GM13977 (cell line): ENCODE data around the gene MCM3AP.
A peak's percentile ranks its signal among the peaks of the same experiment; 100 is the strongest.

Experiments
- DNase-seq: peaks from one replicate; pipeline ENCODE4 v3.0.0; 2012; ENCODE audit warnings: low spot score
- in situ Hi-C: fragments of 300-500 bp; cut with MboI; formaldehyde crosslinking; loops from one replicate; pipeline ENCODE4 v1.12.0; 2022; ENCODE audit warnings: low sequenced_read_pairs, low pct_unique_long_range_greater_than_20kb, mixed read lengths, inconsistent platforms; ENCODE audit not compliant: unreplicated experiment
- TF ChIP-seq, protein P1 (sequence below): IDR thresholded peaks from 2 replicates; pipeline ENCODE4 v1.5.1; 2012; ENCODE audit warnings: mild to moderate bottlenecking, control low read depth; ENCODE audit not compliant: insufficient read depth; ENCODE audit errors: extremely low read depth, missing control alignments

The MCM3AP gene

DNA sequence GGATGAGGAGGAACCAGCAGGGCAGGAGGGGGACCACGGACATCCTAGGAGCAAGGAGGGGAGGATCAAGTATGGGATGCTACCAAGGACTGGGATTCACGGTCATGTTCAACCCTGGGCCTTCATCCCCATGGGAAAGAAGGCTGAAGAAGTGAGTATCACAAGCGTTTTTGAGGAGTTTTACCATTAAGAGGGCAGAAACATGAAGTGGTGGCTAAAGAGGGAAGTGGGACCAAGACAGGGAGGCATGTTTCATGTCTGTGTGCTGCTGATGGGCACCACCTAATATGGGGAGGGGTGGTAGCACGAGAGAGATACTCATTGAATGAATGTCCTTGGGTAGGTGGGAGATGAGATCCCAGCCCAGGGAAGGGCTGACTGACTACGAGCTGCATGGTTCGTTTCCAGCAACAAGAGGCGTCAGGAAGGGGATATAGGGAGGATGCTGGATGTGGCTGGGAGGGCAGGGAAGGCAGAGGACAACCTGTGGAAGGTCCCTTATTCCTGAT, 45.5 kb downstream of the MCM3AP start:
- in situ Hi-C loops, result no loop called here
- no peak for DNase-seq
- TF ChIP-seq, protein P1, sequence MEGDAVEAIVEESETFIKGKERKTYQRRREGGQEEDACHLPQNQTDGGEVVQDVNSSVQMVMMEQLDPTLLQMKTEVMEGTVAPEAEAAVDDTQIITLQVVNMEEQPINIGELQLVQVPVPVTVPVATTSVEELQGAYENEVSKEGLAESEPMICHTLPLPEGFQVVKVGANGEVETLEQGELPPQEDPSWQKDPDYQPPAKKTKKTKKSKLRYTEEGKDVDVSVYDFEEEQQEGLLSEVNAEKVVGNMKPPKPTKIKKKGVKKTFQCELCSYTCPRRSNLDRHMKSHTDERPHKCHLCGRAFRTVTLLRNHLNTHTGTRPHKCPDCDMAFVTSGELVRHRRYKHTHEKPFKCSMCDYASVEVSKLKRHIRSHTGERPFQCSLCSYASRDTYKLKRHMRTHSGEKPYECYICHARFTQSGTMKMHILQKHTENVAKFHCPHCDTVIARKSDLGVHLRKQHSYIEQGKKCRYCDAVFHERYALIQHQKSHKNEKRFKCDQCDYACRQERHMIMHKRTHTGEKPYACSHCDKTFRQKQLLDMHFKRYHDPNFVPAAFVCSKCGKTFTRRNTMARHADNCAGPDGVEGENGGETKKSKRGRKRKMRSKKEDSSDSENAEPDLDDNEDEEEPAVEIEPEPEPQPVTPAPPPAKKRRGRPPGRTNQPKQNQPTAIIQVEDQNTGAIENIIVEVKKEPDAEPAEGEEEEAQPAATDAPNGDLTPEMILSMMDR, result no peak

DNA sequence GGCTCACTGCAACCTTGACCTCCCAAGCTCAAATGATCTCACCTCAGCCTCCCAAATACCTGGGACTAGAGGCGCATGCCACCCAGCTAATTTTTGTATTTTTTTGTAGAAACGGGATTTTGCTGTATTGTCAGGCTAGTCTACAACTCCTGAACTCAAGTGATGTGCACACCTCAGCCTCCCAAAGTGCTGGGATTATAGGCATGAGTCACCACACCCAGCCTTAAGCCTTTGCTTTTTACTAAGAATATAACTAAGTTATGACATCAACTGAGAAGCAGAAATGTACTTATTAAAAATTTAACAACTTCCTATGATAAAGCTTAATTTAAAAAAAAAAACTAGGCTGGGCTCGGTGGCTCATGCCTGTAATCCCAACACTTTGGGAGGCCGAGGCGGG, 47.9 kb downstream of the MCM3AP start:
- TF ChIP-seq, protein P1, result no peak
- in situ Hi-C loops, result no loop called here
- DNase-seq, result no peak

DNA sequence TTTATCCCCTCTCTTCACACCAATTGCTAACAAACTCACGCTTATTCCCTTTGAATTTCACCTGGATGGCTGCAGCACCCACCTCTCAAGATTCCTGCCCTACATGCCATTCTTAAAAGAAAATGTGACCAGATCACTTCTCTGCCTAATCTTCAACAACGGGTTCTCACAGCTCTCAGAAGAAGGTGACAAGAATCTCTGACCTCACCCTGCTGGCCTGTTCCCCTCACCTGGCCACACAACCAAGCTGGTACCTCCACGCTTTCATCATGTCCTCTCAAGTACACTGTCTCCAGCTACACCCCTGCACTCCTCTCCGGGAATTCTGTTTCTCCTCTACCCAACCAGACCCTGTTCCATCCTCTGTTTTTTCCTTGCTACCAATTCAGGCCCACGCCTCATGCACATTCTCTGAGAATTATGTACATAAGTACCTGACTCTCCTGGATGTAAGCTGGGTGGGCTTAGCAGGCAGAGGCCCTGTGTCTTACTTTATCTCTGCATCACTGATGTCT, 50.9 kb downstream of the MCM3AP start:
- TF ChIP-seq, protein P1, result no peak
- no peak for DNase-seq
- in situ Hi-C loops, result no loop called here

DNA sequence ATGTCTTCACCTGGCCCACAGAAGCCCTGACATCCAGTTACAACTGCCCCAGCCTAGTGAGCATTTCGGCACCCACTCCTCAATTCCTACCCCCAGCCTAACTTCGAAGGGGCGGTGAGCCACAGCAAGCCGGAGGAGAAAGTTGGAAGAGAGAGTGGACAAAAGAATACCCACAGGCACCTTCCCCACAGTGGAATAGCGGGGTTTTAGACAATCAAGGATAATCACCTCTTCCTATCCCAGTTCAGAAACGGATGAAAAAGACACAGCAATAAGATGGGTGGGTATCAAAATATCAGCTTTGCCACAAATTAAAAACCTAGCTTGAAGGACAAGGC, 55.5 kb downstream of the MCM3AP start:
- TF ChIP-seq, protein P1, result no peak
- in situ Hi-C loops, result no loop called here
- no peak for DNase-seq

DNA sequence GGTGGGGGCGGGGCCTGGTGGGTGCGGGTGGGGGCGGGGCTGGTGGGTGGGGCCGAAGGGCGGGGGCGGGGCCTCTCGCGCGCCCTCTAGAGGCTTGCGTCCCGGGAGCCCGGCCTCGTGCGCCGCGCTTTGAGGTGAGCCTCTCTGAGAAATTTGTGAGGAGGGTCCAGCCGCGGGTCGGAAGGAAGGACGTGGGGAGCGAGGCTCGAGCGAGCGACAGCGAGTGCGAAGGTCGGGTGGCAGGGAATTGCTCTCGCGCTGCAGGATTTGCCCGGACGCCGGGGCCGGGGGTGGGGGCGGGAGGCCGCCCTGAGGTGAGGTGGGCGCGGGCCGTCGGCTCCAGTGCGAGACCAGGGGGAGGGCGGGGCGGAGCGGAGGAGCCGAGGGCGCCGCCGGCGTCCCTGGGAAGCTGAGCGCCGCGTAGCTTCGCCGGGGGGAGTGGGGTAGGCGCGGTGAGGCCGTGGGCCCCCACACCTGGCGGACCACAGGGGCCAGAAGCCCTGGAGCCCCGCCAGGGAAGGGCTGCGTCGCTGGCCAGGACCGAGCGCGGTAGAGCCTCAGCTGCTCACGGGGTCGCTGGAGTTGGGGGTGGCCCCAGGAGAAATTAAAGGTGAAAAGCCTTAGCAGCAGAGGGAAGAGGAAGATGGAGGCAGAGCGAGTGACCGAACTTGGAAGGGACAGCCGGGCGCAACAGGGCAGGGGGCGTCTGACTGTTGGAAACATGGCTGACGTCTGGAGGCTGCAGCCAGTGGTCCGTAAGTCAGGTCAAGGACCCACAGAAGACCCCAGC, 56.1 kb downstream of the MCM3AP start:
- no peak for DNase-seq
- TF ChIP-seq, protein P1, result peak; percentile 69
- in situ Hi-C loops, result no loop called here

DNA sequence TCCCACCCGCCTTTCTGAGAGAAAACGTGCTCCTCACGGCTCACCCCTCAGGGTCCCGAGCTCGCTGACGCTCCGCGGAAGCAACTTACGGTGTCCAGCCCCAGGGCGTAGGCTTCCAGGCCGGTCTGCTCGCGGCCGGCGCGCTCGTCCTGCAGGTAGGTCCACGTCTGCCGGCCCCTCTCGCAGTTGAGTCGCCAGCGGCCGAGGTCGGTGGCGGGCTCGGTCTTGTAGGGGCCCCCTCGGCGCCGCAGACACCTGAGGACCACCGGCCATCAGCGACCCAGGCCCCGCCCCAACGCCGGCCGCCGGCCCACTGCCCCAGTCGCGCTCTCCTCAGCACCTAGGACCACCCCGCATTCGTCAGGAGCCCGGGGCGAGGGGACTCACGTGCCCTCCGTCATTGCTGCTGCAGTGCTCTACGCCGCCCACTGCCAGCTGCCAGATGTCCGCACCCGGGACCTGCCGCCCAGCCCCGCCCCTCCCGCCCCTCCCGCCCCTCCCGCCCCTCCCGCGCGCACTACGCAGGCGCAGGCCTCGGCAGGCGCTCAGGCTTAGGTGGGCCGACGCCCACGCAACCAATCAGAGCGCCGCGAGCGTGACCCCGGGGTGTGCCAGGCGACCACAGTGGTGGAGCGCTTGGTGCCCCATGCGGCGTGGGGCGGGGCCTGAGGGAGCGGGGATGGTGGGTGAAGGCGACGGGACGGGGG, 56.9 kb downstream of the MCM3AP start, which contains the start of gene LSS:
Gene LSS, minus strand, starts transcription at position 430 of the 707 bp plus-strand sequence. Its CDS starts 29 bp downstream, at position 401.
- DNase-seq, result peak; percentile 99
- in situ Hi-C loops, result no loop called here

More for the DNA sequence above, 56.9 kb downstream of the MCM3AP start, which contains the start of gene LSS:
- TF ChIP-seq, protein P1, result no peak
